LNCAP (cell line): ENCODE results near the gene TERB1.

Experiments used
- CTCF ChIP-seq: fragments of 450-650 bp; IDR thresholded peaks from 2 replicates; pipeline ENCODE4 v1.5.1; 2017; ENCODE audit warnings: mild to moderate bottlenecking

Gene TERB1

GRCh38 chr16:66786551-66786950 lies 14.8 kb downstream of the TERB1 start:
- no peak for TF ChIP-seq CTCF

- no peak for TF ChIP-seq CTCF
These were observed 24.9 kb downstream of the TERB1 start for GRCh38 chr16:66776457-66776856.

GRCh38 chr16:66774981-66775380 lies 26.4 kb downstream of the TERB1 start:
- TF ChIP-seq CTCF: no peak

- TF ChIP-seq CTCF: no peak
These were observed 43.3 kb downstream of the TERB1 start for GRCh38 chr16:66758086-66758485.

GRCh38 chr16:66754819-66755218 lies 46.6 kb downstream of the TERB1 start:
- no peak for TF ChIP-seq CTCF

GRCh38 chr16:66754211-66754610 lies 47.2 kb downstream of the TERB1 start:
- no peak for TF ChIP-seq CTCF

- TF ChIP-seq CTCF: no peak
These were observed 48.4 kb downstream of the TERB1 start for GRCh38 chr16:66752958-66753357.

- TF ChIP-seq CTCF: no peak
These were observed 49.0 kb downstream of the TERB1 start for GRCh38 chr16:66752379-66752778.
